ENCODE measurements around the gene DOP1A.

DNA sequence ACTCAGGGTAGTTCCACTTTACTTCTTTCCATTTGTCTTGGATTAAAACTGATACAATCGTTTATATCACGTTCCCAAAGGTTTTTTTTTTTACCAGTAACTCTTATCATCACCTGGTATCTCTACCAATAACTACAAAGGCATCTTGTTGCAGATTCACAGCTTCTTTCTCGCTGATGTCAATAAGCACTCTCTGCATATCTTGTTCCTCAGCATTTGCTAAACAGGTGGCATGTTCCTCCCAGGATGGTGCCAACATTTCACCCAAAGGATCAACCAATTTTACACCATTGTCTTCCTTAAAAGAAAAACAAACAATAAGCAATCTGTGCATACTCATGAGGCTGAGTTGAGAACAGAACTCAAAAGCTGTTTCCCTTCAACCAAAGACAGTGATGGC lies 121.0 kb downstream of the DOP1A start:
- TF ChIP-seq POLR2A (IDR thresholded peaks at IDR 0.05; ENCODE audit: low read depth, low read length) (no peak), POLR2AphosphoS5 (IDR thresholded peaks at IDR 0.05; ENCODE audit: low read depth, low read length) (no peak), TAF1 (IDR thresholded peaks at IDR 0.05; ENCODE audit: low read depth, low read length) (no peak), SPI1 (IDR thresholded peaks at IDR 0.05; ENCODE audit: low read depth, low read length) (no peak), POU2F2 (IDR thresholded peaks at IDR 0.05; ENCODE audit: low read depth, low read length) (no peak), PAX5 (IDR thresholded peaks at IDR 0.05; ENCODE audit: insufficient read depth, low read length, severe bottlenecking) (no peak)
